Keratinocyte (primary cell): ENCODE measurements around the gene RRAD.

Experiments
- CTCF ChIP-seq, 3 experiments: IDR thresholded peaks in 1 of 3; conservative IDR thresholded peaks in 1 of 3; optimal IDR thresholded peaks in 1 of 3; 2 replicates in 2 of 3; 3 replicates in 1 of 3; pipeline versions ENCODE3 to v1.5.1; 2011; ENCODE audit warnings: low read length in 3 of 3, mild to moderate bottlenecking in 3 of 3, moderate library complexity in 2 of 3, control low read depth in 1 of 3, inconsistent platforms in 1 of 3; ENCODE audit not compliant: insufficient read depth in 2 of 3; ENCODE audit errors: extremely low read depth in 1 of 3
- EZH2 ChIP-seq: IDR thresholded peaks from one replicate; pipeline ENCODE4 v1.6.1; 2012; ENCODE audit warnings: inconsistent platforms, mild to moderate bottlenecking, low read length, moderate library complexity

DNA sequence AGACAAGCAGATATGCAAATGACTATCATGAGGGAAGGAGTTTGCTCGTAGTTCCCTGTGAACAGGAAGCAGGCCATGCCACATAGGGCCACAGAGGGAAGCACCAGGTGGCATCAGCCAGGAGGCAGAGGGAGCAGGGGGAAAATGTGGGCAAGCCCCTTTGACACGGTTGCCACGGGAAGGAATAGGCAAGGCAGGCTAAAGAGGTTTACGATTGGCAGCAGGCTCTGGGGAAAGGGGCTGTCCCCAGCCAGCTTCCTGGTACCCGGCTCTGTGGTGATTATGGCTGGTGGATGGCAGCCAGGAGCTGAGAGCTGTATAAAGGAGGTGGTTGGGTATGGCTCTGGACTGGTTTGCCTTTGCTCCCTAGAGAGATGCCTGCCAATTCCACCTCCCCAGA, 36.6 kb upstream of the RRAD start:
- TF ChIP-seq CTCF (optimal IDR thresholded peaks at IDR 0.05 in 1 of 3, IDR thresholded peaks at IDR 0.05 in 1 of 3, conservative IDR thresholded peaks at IDR 0.05 in 1 of 3; ENCODE audit: extremely low read depth in 1 of 3, insufficient read depth in 2 of 3, low read length in 3 of 3) (no peak), EZH2 (no peak)
